DMS 273 (cell line): ENCODE results near the gene ANXA4.

Experiments
- DNase-seq: peaks from one replicate; lab custom pipeline; 2025; ENCODE audit not compliant: unreplicated experiment; lab: John Stamatoyannopoulos, UW

ANXA4 gene

DNA sequence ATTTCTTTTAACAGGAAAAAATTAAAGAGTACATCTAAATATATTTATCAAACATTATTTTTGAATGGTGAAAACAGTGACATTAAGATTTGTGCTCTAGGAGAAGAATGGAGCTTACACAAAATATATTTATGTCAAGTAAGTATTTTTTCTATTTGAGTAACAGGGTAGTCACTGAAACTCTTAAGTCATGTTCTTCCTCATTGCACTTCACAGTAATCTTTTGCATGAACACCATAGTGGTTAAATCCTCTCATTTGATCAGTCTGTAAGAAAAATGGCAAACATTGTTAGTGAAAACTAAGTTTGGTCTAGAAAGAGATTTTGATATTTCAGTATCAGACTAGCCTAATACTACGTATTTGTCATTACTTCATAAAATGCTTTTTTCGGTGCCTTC, 95.6 kb downstream of the ANXA4 start:
- no peak for DNase-seq

DNA sequence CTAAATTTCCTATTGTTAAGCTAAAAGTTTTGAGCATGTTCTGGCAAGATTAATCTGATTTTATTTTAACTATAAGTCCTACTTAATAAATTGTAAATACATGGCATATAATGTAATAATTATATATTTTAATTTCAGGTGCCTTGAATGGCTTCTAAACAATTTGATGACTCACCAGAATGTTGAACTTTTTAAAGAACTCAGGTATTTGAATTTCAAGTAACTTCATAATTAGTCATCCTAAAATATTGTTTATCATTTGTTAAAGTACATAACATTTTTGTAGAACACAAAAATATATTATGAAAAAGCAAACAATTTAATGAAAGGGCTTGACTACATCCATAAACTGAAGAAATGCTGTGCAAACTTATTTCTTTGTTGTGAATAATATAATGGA, 102.1 kb downstream of the ANXA4 start:
- no peak for DNase-seq

DNA sequence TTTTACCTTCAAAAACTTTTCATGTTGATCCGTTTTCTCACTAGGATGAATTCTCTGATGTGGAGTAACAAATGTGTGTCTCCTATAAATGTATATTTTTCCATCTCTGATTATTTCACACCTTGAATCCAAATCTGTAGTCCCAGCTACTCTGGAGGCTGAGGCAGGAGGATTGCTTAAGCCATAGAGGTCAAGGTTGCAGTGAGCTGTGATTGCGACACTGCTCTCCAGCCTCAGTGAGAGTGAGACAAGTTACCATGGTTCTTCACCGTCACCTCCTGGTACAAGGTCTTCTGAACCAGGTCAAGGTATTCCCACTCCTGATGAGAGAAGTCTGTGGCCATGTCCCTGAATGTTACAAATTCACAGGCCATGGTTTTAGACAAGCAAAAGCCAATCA, 102.6 kb downstream of the ANXA4 start:
- no peak for DNase-seq

GRCh38 chr2:69846182-69847067, 104.5 kb downstream of the ANXA4 start:
- no peak for DNase-seq

- no peak for DNase-seq
These were observed 105.3 kb downstream of the ANXA4 start for GRCh38 chr2:69847068-69847828.

- DNase-seq, result no peak
These were observed 106.4 kb downstream of the ANXA4 start for GRCh38 chr2:69848186-69848790.

GRCh38 chr2:69858261-69858660, 116.3 kb downstream of the ANXA4 start:
- DNase-seq, result no peak

DNA sequence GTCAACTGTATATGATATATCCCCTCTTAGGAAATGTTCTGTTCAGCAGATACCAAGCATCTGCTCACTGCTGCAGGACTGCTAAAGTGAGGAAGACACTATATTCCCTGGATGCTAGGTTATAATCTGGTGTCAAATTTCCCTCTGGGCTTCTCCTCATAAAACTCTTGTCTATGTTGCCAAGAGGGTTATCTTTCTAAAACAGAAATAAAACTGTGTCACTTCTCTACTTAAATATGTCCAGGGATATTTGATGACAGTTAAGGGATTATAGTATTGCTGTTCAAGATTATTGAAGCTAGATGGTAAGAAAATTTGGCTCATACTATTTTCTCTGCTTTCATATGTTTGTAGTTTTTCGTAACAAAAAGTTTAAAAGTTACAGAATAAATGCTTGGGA, 121.4 kb downstream of the ANXA4 start:
- DNase-seq, result no peak
